Activated CD4-positive, alpha-beta T cell treated with anti-CD3 and anti-CD28 coated beads, Interleukin-2, amount 50 U/mL, for 1 hour (primary cell): ENCODE measurements around the gene ZNF70.

ENCODE experiments used
- DNase-seq: peaks from one replicate; pipeline ENCODE4 v3.0.0-alpha.2; 2020

The ZNF70 gene

DNA sequence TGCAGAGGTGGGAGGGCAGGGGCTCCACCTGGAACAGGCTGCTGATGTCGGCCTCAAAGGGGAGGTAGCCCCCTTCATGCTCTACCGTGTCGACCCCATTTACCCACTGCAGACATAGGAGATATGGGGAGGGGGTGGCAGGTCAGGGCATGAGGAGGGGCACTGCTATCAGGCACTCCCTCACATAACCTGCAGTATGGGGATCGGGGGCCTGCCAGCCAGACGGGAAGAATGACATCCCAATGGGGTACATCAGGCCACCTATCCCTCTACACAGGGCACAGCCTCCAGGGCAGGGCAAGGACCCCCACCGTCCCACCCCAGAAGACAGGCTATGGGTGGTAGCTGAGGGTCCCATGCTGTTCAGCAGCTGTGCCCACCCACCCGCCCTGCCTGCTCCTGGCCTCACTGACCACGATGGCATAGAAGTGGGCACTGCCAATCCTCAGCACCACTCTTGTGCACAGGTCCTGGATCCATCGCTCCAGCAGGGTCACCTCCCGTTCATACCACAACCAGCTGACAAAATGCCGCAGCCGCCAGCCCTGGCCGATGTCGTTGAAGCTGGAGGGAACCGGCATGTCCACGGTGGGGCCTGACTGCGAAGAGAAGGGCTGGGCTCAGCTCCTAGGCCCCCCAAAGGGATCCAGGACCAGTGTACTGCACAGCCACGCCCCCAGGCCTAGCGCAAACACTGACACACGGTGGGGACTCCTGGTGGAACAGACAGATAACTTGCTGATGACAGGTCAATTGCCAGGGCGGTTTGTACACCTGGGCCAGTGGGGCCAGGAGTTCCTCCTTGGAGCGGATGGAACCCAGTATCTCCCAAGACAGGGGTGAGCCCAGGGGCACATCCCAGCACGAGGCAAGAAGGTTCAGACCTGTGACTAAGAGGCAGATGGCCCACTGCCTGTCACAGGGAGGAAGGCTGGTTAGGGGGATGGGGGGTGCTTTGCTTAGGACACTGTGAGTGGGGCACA is 36.0 kb downstream of the ZNF70 start:
- DNase-seq: no peak

DNA sequence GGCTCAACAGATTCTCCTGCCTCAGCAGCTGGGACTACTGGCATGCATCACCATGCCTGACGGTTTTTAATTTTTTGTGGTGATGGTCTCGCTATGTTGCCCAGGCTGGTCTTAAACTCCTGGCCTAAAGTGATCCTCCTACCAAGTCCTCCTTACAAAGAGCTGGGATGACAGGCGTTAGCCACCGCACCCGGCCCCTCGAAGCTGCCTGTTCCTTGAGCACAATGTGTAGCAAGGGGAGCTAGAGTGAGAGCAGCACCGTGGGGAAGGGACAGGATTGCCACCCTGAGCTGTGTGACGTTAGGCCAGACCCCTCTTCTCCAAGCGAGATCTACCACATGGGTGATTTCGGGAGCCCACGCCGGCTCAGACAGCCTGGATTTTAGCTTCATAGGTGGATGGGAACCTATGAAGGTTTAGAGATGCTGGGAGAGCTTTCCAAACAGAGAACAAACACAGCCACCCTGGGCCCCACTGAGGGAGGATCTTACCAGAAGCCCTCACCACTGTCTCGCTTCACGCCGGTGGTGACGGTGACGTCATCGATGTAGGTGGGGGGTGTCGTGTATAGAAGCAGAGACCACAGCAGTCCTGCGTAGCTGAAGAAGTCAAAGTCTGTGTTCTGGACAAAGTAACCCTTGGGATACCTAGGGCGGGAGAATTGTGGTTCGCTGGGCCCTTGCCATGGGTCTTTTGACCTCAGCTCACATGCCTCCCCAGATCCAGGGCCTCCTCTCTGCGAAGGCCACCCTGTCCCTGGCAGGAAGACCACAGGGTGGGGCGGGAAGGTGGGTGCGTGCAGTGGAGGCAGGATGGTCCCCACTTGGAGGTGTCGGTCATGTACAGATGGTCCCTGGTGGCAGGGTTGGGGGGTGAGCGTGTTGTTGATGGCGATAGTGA is 37.0 kb downstream of the ZNF70 start:
- DNase-seq: no peak

DNA sequence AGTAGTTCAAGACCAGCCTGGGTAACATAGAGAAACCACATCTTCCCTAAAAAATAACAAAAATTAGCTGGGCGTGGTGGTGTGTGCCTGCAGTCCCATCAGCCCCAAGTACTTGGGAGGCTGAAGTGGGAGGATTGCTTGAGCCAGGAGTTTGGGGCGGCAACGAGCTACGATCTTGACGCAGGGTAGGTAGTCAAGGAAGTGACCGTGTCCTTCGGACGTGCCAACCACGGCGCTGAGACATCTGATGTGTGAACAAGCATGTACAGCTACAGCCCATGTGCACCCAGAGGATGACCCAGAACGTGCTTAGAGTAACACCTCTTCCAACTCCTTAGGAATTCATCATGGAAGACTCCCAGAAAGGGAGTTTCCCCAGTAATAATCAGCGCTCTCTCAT is 38.7 kb downstream of the ZNF70 start:
- DNase-seq: no peak

DNA sequence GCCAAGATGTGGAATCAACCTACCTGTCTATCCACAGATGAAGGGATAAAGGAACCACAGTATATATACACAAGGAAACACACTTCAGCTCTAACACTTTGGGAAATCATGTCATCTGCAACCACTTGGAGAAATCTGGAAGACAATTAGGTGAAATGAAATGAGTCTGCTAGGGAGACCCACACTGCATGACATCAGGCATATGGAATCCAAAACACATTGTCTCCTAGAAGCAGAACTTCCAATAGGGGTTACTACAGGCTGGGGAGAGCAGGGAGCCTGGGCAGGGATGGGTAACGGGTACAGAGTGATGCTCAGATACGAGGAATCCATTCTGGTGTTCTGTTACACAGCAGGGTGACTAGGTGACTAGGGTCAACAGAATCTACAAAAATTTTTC is 41.8 kb downstream of the ZNF70 start:
- DNase-seq: no peak

DNA sequence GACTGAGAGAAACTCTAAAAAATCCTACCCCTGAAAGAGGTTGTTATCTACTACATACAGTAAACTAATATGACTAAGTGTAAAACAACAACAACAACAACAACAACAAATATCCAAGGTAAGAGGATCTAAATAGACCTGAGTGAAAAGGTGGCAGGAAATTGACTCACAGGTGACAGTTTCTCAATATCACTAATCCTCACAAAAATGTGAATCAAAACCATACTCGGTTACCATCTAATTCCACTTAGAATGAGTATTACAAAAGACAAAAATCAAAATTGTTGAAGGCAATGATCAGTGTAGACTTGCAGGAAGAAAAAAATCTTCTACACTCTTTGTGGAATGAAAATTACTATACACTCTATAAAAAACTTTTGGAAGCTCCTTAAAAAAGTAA is 42.6 kb downstream of the ZNF70 start:
- DNase-seq: no peak

DNA sequence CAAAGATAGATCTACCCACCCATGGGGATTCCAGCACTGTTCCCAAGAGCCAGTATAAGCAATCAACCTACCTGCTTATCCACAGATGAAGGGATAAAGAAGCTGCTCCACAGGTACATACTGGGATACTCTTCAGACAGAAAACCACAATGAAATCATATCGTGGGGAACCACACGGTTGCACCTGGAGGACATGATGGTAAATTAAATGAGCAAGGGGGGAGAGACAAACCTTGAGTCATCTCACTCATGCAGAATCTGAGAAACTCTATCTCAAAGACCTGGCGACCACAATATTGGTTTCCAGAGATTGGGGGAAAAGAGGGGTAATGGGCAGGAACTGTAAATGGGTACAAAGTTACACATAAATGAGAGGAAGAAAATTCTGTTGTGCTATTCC is 45.6 kb downstream of the ZNF70 start:
- no peak for DNase-seq

DNA sequence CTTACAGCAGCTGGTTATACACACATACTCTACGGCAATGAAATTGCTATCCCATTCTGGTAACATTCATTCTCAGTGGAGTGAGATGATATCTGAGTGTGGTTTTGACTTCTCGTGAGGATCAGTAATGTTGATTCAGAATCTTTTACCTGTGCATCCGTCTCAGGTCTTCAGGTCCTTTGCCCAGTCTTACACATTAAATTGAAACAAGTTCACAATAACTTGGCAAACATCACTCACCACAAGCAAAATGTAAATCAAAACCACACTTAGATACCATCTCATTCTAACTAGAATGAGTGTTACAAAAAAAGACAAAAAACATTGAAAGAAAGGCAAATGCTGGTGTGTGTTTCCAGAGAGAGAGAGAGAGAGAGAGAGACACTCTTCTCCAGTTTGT is 46.1 kb downstream of the ZNF70 start:
- no peak for DNase-seq

DNA sequence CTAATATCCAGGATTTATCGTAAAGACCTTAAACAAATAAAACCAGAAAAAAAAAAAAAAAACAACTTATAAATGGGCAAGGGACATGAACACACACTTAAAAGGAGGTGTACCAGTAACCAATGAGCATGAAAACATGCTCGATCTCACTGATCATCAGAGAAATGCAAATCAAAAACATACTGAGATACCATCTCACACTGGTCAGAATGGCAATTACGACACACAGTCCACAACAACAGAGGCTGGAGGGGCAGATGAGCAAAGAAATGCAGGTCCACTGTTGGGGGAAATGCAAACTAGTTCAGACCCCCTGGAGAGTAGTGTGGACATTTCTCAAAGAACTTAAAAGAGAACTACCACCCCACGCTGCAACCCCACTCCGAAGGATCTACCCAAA is 46.9 kb downstream of the ZNF70 start:
- DNase-seq: no peak

DNA sequence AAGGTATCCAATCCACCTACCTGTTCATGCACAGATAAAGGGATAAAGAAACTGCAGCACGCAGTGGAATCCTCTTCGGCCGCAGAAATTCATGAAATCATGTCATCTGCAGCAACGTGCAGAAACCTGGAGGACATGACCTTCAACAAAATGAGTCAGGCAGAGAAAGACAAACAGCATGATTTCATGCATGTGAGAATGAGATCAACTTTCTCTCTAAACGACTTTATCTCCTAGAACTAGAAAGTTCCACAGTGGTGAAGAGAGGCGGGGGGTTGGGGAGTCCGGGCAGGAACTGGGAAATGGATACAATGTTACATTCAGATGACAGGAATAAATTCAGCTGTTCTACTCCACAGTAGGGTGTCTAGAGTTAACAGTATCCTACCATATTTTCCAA is 50.2 kb downstream of the ZNF70 start:
- DNase-seq: no peak

DNA sequence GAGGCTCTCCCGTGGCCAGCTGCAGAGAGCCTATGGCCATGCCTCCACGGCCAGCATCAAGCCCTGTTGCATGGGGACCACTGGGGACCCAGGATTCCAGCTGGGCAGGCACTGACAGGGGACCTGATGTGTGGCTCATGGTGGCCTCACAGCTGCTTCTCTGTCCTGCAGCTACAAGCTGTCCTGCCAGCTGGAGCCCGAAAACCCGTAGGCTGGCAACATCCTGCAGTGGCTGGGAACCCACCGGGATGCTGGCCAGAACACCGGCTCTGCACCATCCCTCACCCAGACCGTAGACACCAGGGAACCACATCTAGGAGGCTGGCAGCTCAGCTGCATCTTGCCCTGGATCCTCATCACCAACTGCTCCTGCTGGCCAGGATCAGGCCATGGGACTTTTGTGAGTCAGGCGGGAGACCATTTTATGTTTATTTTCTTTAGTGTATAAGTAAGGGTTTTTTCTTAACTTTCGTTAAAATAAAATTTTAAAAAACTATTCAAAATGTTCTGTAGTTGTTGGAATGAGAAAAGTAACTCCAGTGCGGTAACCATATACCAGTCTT is 52.2 kb downstream of the ZNF70 start:
- no peak for DNase-seq

DNA sequence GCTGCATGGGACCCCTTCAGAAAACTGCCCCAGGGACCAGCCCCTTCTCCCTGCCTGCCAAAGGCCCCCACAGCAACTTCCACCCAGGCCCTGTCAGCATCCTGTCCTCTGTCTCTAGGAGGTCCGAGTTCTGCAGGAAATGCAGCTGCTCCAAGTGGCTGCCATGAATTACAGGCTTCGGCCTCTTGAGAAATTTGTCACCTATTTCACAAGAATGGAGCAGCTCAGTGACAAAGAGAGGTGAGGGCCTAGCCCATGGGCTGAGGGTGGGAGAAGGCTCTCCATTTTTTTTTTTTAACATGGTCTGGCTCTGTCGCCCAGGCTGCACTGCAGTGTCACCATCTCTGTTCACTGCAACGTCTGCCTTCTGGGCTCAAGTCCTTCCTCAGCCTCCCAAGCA is 52.8 kb downstream of the ZNF70 start:
- DNase-seq: no peak

DNA sequence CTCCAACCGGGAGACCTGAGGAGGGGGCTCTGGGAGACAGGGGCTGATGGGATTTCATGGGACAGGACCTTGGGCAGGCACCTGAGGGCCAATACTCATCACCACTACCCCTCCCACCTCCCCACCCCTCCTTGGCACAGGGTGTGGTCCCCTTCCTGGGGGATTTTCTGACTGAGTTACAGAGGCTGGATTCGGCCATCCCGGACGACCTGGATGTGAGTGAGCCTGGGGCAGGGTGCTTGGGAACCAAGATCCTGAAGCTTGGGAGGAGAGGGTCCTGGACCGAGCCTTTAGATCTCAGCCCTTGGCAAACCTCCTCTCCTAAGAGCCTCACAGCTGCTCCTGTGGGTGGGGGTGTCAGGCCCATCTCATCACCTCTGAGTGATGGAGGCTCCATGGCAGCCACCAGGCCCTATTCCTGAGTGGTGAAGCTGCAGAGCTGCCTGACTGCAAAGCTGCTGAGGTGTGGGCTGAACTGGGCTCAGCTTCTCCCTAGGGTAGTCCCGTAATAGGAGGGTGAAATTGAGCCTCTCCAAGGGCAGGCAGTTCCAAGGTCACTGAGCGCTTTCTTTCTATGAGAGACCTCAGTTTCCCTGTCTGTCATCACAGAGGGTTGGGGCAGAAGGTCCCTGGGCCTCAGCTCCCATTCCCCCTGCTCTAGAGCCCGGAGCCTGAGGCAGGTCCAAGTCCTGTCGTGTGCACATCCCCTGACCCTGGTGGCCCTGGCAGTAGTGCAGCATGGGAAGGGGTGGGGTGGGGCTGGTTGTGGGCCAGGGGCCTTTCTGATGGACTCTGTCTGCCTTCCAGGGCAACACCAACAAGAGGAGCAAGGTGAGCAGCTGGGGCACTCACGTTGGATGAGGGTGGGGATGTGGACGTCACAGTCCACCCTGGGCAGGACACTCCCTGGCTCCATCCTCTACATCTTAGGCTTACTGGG is 53.6 kb downstream of the ZNF70 start:
- DNase-seq: no peak

DNA sequence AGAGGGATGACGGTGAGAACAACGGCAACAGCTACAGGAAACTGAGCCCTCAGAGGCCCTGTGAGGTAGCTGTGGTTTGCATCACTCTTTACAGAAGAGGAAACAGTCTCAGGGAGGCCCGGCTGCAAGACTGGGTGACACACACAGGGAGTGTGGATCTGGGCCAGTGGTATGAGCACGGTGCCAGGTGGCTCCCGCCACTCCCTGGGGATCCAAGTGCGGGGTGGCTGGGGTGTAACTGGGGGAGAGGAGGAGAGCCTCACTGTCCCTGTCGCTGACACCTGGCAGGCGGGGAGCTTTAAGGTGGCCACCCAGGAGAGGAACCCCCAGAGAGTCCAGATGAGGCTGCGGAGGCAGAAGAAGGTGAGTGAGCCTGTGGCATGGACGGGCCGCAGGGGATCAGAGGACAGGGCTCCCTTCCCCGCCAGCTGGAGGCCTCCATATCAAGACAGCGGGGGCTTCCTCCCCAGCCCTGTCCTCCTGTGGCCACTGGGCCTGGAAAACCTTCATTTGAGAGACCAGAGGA is 54.5 kb downstream of the ZNF70 start:
- peak; percentile 75 for DNase-seq

DNA sequence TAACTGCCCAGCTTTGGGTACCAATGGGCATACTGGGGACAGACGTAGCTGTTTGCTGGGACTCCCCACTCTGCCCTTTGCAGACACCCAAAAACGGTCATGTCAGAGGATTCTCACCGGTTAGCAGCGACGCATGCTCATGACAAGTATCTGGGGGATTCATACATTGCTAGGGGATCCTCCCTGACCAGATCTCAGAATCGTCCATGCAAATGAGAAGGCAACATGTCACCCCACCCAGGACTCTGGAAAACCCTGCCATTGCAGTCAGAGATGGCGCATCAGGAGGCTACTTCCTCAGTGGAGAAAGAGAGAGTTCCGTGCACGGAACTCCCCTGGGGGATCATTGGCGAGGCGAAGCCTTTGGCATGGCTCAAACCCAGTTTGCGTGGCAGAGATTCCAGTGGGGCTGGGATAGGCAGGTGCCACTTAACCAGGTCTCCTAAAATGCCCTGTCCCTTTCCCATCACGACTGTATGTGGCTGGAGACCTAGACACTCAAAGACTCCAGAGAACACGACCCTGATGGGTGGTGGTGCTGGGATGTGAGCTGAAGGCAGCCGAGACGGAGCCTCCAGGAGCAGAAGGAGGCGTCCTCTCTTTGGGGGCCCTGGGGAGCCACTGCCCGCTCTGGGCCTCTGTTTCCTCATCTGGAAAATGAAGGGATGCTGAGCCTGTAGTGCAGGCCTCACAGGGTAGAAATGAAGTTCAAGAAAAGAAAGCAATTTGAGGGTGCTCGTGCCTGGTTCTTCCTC is 55.2 kb downstream of the ZNF70 start:
- no peak for DNase-seq

DNA sequence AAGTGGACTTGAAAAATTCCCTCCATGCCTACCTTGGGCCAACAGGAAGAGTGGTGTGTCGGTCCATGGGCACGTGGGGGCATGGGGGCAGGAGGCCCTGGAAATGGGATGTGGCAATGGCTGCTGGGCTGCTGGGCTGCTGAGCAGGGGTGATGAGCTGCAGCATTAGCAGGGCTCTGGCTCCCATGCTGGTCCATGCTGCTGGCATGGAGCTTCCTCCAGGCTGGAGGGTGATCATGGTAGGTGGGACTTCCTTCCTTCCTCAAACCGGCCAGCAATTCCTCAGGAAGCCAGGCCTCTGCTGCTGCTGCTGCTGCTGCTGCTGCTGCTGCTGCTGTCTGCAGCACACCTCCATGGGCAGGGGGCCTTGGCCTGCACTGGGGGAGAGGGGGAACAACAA is 55.8 kb downstream of the ZNF70 start:
- no peak for DNase-seq

DNA sequence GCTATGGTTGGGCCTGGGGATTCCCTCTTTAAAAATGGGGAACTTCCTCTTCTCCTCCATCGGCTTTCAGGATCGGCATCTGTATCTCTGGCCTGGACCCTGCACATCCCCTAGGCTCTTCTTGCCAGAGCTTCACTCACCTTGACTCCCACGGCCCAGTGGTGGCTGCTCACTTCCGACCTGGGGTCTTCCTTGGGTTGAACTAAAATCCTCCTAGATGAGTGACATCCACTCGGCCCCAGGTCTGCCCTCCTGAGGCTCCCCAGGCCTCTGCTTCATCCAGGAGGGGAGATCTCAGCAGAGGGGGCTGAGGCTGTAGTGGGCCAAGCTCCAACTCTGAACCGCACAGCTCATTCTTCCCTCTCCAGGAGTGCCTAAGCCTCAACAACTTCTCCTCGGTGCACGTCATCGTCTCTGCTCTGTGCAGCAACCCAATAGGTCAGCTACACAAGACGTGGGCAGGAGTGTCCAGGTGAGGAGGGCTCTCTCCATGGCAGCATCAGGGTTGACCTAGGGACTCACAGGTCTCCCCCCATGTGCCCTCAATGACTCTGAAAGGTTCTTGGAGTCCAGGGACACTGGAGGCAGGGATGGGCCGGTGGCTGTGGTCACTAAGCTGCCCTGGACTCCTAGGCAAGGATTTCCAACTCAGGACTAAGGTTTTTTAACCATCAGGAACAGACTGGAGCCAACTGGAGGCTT is 56.8 kb downstream of the ZNF70 start:
- DNase-seq: no peak

DNA sequence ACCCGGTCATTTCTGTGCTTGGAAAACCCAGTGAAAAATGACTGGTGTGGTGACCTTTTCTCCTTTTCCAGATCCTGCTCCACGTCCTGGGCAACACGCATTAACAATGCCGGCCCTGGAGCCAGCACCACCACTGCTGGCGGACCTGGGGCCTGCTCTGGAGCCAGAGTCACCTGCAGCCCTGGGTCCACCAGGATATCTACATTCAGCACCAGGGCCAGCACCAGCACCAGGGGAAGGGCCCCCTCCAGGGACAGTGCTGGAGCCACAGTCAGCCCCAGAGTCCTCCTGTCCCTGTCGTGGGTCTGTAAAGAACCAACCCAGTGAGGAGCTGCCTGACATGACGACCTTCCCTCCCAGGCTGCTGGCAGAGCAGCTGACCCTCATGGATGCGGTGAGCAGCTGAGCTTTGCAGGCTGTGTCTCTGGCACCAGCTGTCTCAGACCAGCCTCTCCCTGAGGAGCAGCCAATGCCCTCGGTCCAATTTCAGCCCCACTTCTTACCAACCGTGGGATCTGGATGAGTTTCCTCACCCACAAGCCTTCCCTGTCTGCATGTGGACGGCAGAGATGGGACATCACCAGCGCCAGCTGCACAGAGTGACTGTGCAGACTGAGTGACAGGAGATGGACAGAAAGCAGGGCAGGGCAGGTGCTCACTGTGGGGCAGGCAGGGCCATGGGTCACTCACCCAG is 58.2 kb downstream of the ZNF70 start:
- DNase-seq: no peak

DNA sequence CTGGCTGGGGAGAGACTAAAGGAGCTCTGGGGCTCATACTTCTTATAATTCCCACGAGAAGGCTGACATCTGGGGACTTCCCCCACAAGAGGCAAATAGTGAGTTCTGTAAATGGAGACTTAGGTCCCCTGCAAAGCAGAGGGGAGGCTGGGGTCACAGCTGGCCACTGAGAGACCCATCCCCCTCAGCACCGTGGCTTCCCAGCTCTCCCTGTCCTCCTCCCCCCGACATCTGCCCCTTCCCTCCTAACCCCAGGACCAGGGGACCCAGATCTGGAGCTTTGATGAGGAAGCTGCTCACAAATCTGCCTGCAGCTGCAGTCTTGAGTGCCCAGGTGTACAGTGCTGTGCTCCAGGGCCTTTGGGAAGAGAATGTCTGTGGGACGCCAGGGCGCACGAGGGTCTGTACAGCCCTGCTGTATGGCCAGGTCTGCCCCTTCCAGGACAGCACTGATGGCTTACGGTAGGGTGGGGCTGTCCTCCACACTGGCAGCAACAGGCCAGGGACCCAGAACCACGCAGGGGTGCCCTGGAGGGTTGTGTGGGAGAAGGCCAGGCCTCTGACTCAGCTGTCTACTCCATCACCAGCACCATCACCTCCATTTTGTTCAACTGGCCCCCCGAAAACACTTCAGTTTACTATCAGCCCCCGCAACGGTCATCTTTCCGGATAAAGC is 59.0 kb downstream of the ZNF70 start:
- no peak for DNase-seq

DNA sequence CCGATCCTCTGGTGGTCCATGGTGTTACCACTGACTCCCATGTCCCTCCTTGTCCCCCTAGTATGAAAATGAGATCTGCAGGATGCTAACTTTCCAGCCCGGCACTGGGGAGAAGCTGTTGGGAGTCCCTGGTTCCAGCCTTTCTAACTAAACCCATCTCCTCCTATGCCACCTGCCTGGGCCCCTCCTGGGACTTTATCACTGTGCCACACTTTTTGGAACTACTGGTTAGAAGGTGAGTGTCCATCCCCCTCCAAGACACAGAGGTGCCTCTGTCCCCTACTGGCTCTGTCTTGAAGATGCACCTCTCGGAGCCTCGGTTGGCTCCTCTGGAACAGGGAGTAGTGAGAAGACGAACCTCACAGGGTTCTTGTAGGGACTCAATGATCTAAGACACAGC is 60.2 kb downstream of the ZNF70 start, which contains the start of gene RGL4:
Gene RGL4, plus strand, starts transcription at position 301 of the 400 bp plus-strand sequence. CDS start 1,018 bp downstream, outside the sequence.
- DNase-seq: no peak
